Endothelial cell of umbilical vein (primary cell): ENCODE results near the gene CARD8. TPM values are rescaled to one million over a fixed set of nuclear protein-coding genes. Genes with fewer than 3 reads are reported as not detected.

Experiments used
- BruUV-seq: library from RNA; stranded (reverse); fragments of 400-500 nt; replicated peaks from 2 replicates; lab custom pipeline; 2021; lab: Mats Ljungman, UMichigan
- CTCF ChIA-PET: fragments of 300-600, 350-600 bp; sonication (Branson Sonifier 250); formaldehyde crosslinking; loops from one replicate; lab custom pipeline; 2021; ENCODE audit warnings: antibody characterized with exemption, inconsistent platforms; lab: Charles Lee
- POLR2A ChIA-PET: fragments of 300-600, 350-600 bp; sonication (Branson Sonifier 250); formaldehyde crosslinking; loops from one replicate; lab custom pipeline; 2021; ENCODE audit warnings: antibody characterized with exemption, inconsistent platforms; lab: Charles Lee
- DNase-seq: peaks from one replicate; pipeline ENCODE4 v3.0.0-alpha.2; 2011; ENCODE audit warnings: low read depth, low spot score
- FAIRE-seq: peaks from 2 replicates; lab custom pipeline; 2011; peaks lifted over from hg19 to GRCh38; lab: Jason Lieb, UNC
- H2AFZ ChIP-seq: 2 replicates; pipeline ENCODE4 v1.6.0; 2012; ENCODE audit warnings: low read depth, low read length, control low read depth, inconsistent platforms
- H3K27ac ChIP-seq: 2 replicates; pipeline ENCODE4 v1.5.1; 2011; ENCODE audit warnings: low read depth, mild to moderate bottlenecking, control low read depth, low read length, moderate library complexity; ENCODE audit not compliant: insufficient read depth
- H3K27me3 ChIP-seq, 2 experiments: 2 replicates each; pipeline versions ENCODE4 v1.6.0 to v1.6.1; 2011; ENCODE audit warnings: low read length in 2 of 2, mixed read lengths in 1 of 2; ENCODE audit not compliant: control insufficient read depth in 2 of 2, insufficient read depth in 2 of 2
- H3K36me3 ChIP-seq, 2 experiments: 2 replicates in 1 of 2; 3 replicates in 1 of 2; pipeline ENCODE4 v1.5.1; 2011; ENCODE audit warnings: low read length in 2 of 2, mild to moderate bottlenecking in 1 of 2, moderate library complexity in 1 of 2; ENCODE audit not compliant: control insufficient read depth in 2 of 2, insufficient read depth in 2 of 2; ENCODE audit errors: extremely low read depth in 1 of 2
- H3K4me1 ChIP-seq: 3 replicates; pipeline ENCODE4 v1.5.1; 2011; ENCODE audit warnings: mild to moderate bottlenecking, low read length; ENCODE audit not compliant: control insufficient read depth, insufficient read depth; ENCODE audit errors: extremely low read depth
- H3K4me2 ChIP-seq: 2 replicates; pipeline ENCODE4 v1.6.1; 2011; ENCODE audit warnings: low read length, control low read depth, mixed read lengths; ENCODE audit not compliant: insufficient read depth
- H3K4me3 ChIP-seq, 3 experiments: fragments of 200-600 bp in 1 of 3; sonication (generic), shearing (Covaris generic) in 1 of 3; replicated peaks in 1 of 3; 2 replicates each; pipeline ENCODE4 v1.5.1; 2011 to 2016; ENCODE audit warnings: control low read depth in 3 of 3, low read length in 3 of 3, mild to moderate bottlenecking in 2 of 3, inconsistent platforms in 1 of 3, low read depth in 1 of 3, moderate library complexity in 1 of 3; ENCODE audit not compliant: insufficient read depth in 1 of 3
- H3K79me2 ChIP-seq: 2 replicates; pipeline ENCODE4 v1.6.0; 2012; ENCODE audit warnings: low read length, inconsistent platforms; ENCODE audit not compliant: control insufficient read depth, insufficient read depth
- H3K9ac ChIP-seq: replicated peaks from 2 replicates; pipeline ENCODE3; 2011; ENCODE audit warnings: low read length, control low read depth; ENCODE audit not compliant: insufficient read depth; ENCODE audit errors: extremely low read depth
- H3K9me1 ChIP-seq: replicated peaks from 3 replicates; pipeline ENCODE4 v1.6.0; 2011; ENCODE audit warnings: mild to moderate bottlenecking, low read length; ENCODE audit not compliant: control insufficient read depth, insufficient read depth; ENCODE audit errors: extremely low read depth
- H3K9me3 ChIP-seq: replicated peaks from 2 replicates; pipeline ENCODE4 v1.5.1; 2012; ENCODE audit warnings: low read length, inconsistent platforms; ENCODE audit not compliant: control insufficient read depth, insufficient read depth
- H4K20me1 ChIP-seq: replicated peaks from 2 replicates; pipeline ENCODE3; 2011; ENCODE audit warnings: mild to moderate bottlenecking, low read length; ENCODE audit not compliant: control insufficient read depth, insufficient read depth; ENCODE audit errors: extremely low read depth
- CTCF ChIP-seq, 2 donors: IDR thresholded peaks; 1 replicate in 1 of 2; 2 replicates in 1 of 2; pipeline ENCODE4 v1.5.1; 2011; ENCODE audit warnings: low read length in 2 of 2, mild to moderate bottlenecking in 2 of 2, moderate library complexity in 2 of 2, control low read depth in 1 of 2, inconsistent platforms in 1 of 2, low read depth in 1 of 2; ENCODE audit not compliant: insufficient read depth in 1 of 2; ENCODE audit errors: extremely low read depth in 1 of 2
- EZH2 ChIP-seq: IDR thresholded peaks from 2 replicates; pipeline ENCODE4 v1.6.1; 2012; ENCODE audit warnings: borderline replicate concordance, low read depth, mild to moderate bottlenecking, moderate library complexity, low read length, inconsistent platforms; ENCODE audit not compliant: severe bottlenecking
- FOS ChIP-seq: IDR thresholded peaks from 2 replicates; pipeline ENCODE4 v1.6.1; 2011; ENCODE audit warnings: mild to moderate bottlenecking, low read length, moderate library complexity, borderline replicate concordance; ENCODE audit not compliant: insufficient read depth
- GATA2 ChIP-seq: IDR thresholded peaks from 2 replicates; pipeline ENCODE4 v1.7.0; 2011; ENCODE audit warnings: low read depth, mild to moderate bottlenecking, moderate library complexity, mixed read lengths, low read length; ENCODE audit not compliant: insufficient read length, insufficient read depth
- JUN ChIP-seq: IDR thresholded peaks from 2 replicates; pipeline ENCODE4 v1.6.1; 2011; ENCODE audit warnings: borderline replicate concordance, low read depth; ENCODE audit not compliant: insufficient read length, insufficient read depth
- MAX ChIP-seq: IDR thresholded peaks from 2 replicates; pipeline ENCODE4 v1.6.1; 2011; ENCODE audit not compliant: insufficient read depth, insufficient read length
- MYC ChIP-seq: IDR thresholded peaks from one replicate; pipeline ENCODE4 v1.6.1; 2011; ENCODE audit warnings: mild to moderate bottlenecking, low read depth, low read length
- POLR2A ChIP-seq: IDR thresholded peaks from 2 replicates; pipeline ENCODE4 v1.6.1; 2012; ENCODE audit warnings: low read depth, mild to moderate bottlenecking, control low read depth, low read length
- POLR2AphosphoS5 ChIP-seq: IDR thresholded peaks from 2 replicates; pipeline ENCODE4 v1.6.1; 2012; ENCODE audit warnings: low read depth, mild to moderate bottlenecking, control low read depth, low read length, moderate library complexity; ENCODE audit not compliant: insufficient read depth
- dilution Hi-C: fragments of 300-500 bp; cut with MboI; formaldehyde crosslinking; loops from one replicate; pipeline ENCODE4 v1.15.0; 2019; ENCODE audit warnings: low sequenced_read_pairs; ENCODE audit not compliant: extremely low pct_ligation_motif_present
- intact Hi-C: fragments of 100-400 bp; cut with micrococcal nuclease; formaldehyde crosslinking; loops from one replicate; pipeline ENCODE4 v1.10.0; 2022
- polyA plus RNA-seq, 4 experiments: library from polyadenylated mRNA; depleted of rRNA in 3 of 4; stranded (reverse) in 3 of 4; unstranded in 1 of 4; fragments of >200 nt; gene quantifications; 2 replicates each; pipeline versions ENCODE4 v1.2.1 to v1.2.3, GENCODE V29; 2011 to 2012; ENCODE audit warnings: missing spikeins in 1 of 4
- total RNA-seq: library from RNA; stranded (reverse); gene quantifications from 2 replicates; pipeline ENCODE4 v1.2.3, GENCODE V29; 2021

CARD8 gene
- total and polyA plus RNA-seq, 2 donors (not counting 3 experiments of a cell fraction or from before 2014, with no cell fraction given), result 64.6 to 123 TPM

- no peaks in the 10 kb centered on the region for H3K9me1 ChIP-seq
- peak overlapping the region; percentile 77 for H3K9ac ChIP-seq
- DNase-seq (no peak), FAIRE-seq (no peak)
- POLR2A ChIA-PET, result interaction anchor here (1.2 kb wide), 1 partner anchor 11 kb away, joined by 3 read pairs; no protein-coding TSS in a partner anchor
- peaks cover 0 to 15% of the 10 kb centered on the region in 2 experiments for H3K36me3 ChIP-seq
- no peak overlapping the region for H2AFZ ChIP-seq
- dilution Hi-C loops, result no loop called here
- no peaks in the 10 kb centered on the region for H4K20me1 ChIP-seq
- H3K4me2 ChIP-seq, result peak overlapping the region; percentile 100
- TF ChIP-seq POLR2A, result no peak
- no peak for TF ChIP-seq EZH2
- no peak for TF ChIP-seq FOS
- CTCF ChIA-PET, result no interaction called here
- no peaks in the 10 kb centered on the region for H3K27me3 ChIP-seq
- H3K4me1 ChIP-seq, result peaks cover 65% of the 10 kb centered on the region
- intact Hi-C loops, result loop anchor here (2.0 kb wide), 3 partner anchors 43 to 125 kb away; partner anchors contain the start of genes LIG1 and ZSWIM9
- BruUV-seq, result no TSS peak
- H3K79me2 ChIP-seq, result peaks cover 46% of the 10 kb centered on the region
- no peaks in the 10 kb centered on the region for H3K9me3 ChIP-seq
- H3K4me3 ChIP-seq, result peak overlapping the region; percentile 10 to 60 (median 51)
- H3K27ac ChIP-seq, result peak overlapping the region; percentile 80
Observed at GRCh38 chr19:48248081-48248833, 7.5 kb downstream of the CARD8 start.

- CTCF ChIA-PET, result interaction anchor here (0.8 kb wide), 1 partner anchor 144 kb away, joined by 3 read pairs; no protein-coding TSS in a partner anchor
- peak overlapping the region in 2 of 3 experiments; percentile 31 to 60 for H3K4me3 ChIP-seq
Observed at GRCh38 chr19:48247212-48247611, 8.5 kb downstream of the CARD8 start.

More at GRCh38 chr19:48247212-48247611, 8.5 kb downstream of the CARD8 start:
- Histone ChIP-seq H3K27ac (peak overlapping the region; percentile 9), H4K20me1 (no peaks in the 10 kb centered on the region), H3K9ac (no peak overlapping the region), H3K36me3 (peaks cover 0 to 15% of the 10 kb centered on the region in 2 experiments), H3K9me1 (no peaks in the 10 kb centered on the region), H3K79me2 (peaks cover 52% of the 10 kb centered on the region), H3K4me1 (peaks cover 65% of the 10 kb centered on the region), H2AFZ (no peak overlapping the region), H3K27me3 (no peaks in the 10 kb centered on the region), H3K9me3 (no peaks in the 10 kb centered on the region), H3K4me2 (peak overlapping the region; percentile 100)
- FAIRE-seq (no peak), DNase-seq (no peak)
- dilution Hi-C loops, result no loop called here
- POLR2A ChIA-PET, result no interaction called here
- TF ChIP-seq POLR2AphosphoS5 (no peak), JUN (no peak), MAX (no peak), GATA2 (no peak), EZH2 (no peak), MYC (no peak), POLR2A (no peak), FOS (no peak), CTCF (IDR thresholded peaks at IDR 0.05; ENCODE audit: extremely low read depth in 1 of 2, insufficient read depth in 1 of 2, low read depth in 1 of 2, low read length in 2 of 2) (no peak)
- intact Hi-C loops, result no loop called here
- no TSS peak for BruUV-seq
